NCI-H2196 (cell line): ENCODE measurements around the gene STX3.
A peak's percentile ranks its signal among the peaks of the same experiment; 100 is the strongest.
"Not testable (repeated sequence)": the region's sequence is repeated elsewhere in the genome, so short reads cannot be mapped to it uniquely, and the experiment has no call there.

Experiments
- DNase-seq: peaks from one replicate; lab custom pipeline; 2025; ENCODE audit not compliant: unreplicated experiment; lab: John Stamatoyannopoulos, UW

Gene STX3

GRCh38 chr11:59787255-59787588 lies 32.0 kb downstream of the STX3 start:
- DNase-seq = no peak

DNA sequence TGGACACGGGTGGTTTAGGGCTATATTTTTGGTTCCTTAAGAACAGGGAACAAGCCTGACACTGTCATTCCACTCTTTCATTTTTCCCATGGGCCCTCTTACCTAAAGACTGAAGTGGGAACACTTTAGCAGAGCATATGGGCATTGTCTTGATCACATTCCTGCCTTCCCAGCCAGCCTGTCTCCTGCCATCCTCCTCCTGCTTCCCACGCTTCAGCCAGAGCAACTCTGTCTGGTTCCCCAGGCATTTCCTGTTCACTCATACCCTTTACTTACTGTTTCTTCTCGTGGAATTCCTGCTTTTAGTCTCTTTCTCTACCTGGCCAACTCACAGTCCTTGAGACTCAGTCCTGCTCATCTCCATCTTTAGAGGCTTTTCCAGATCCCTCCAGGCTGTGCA lies 32.6 kb downstream of the STX3 start:
- DNase-seq = no peak

DNA sequence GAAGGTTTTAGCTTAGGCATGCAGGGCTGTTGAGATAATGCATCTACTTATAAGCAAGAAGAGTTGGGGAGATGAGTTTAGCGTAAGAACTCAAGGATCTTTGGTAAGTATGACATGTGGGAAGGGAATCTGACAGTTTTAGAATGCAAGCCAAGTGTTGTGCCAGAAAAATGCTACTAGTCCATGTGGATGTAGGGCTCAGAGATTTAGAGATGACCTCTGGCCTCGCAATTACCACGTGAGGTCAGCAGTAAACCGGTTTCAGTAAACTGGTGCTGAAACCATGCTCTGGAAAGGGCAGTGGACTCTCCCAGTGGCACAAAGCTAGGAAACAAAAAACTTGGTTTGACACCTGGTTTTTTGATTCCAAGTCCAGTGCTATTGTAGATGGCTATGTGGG lies 36.5 kb downstream of the STX3 start:
- no peak for DNase-seq

DNA sequence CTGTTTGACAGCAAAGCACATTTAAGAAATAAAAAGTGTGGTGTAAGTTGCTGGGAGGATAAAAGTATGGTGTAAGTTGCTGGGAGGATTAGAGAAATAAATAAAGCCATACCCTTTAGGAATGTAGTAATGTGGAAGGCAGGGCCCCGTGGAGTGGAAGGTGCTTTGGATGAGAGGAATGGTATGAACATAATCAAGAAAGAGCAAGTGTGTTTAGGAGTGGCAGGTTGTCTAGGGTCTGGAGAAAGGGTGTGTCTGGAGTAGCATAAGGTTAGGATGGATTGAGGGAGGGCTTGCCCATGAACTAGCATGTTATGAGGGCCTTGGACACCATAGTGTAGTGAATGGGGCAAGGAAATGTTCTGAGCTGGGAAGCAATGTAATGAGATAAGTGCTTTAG lies 37.3 kb downstream of the STX3 start:
- no peak for DNase-seq

GRCh38 chr11:59794417-59794816 lies 39.2 kb downstream of the STX3 start:
- no peak for DNase-seq

DNA sequence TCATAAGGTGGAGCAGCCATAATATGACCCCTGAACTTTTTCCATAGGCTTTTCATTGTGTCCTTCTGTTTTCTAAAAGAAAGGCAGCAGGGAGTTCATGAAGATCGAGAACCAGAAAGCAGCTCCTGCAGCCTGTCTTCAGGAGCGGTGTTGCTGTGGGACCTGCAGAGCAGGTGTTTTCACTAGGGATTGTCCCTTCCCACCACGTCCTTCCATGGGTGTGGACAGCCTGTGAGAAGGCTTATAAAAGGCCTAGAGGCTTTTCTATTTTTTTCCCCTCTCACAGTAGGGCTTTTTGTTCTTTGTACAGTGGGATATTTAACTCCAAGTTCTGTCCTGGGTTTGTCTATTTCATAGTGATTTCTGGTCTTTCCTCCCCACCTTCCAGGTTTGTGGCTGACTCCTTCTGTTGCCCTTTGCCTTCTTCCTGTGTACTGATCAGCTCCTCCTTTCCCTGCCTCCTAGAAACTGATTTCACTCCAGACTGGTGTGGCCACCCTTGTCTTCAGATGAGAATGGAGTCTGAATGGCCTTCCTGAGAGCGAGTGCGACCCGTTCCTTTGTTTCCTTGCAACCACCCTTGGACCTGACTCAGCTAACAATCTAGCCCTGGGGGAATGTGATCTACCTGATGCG lies 45.3 kb downstream of the STX3 start:
- DNase-seq = no peak

DNA sequence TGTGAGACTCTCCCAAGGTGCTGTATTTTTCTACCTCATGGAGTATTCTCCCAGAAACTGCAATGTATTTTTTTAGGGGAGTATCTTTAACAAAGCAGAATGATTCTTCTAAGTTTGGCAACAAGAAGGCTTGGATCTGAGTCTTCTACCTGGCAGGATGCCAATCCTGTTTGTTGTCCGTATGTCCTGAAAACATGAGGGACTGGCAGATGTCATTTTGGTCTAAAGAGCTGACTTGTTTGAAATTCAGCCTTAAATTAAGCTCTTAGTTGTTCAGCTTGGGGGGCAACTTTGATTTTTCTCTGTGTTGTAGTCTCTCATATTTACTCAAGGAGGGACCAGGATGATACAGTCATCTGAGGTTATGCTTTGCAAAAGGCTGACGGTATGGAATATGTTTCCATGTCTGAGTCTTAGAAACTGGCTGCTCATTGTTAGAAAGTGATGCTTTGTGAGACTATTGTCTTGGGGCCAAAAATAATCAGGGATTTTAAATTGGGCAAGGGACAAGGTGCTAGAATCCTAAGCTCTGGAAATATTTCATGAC lies 46.1 kb downstream of the STX3 start:
- DNase-seq = no peak

- peak; percentile 50 for DNase-seq
These were observed 46.9 kb downstream of the STX3 start for GRCh38 chr11:59801981-59802638.

GRCh38 chr11:59802639-59803176 lies 47.5 kb downstream of the STX3 start:
- DNase-seq = peak; percentile 52

DNA sequence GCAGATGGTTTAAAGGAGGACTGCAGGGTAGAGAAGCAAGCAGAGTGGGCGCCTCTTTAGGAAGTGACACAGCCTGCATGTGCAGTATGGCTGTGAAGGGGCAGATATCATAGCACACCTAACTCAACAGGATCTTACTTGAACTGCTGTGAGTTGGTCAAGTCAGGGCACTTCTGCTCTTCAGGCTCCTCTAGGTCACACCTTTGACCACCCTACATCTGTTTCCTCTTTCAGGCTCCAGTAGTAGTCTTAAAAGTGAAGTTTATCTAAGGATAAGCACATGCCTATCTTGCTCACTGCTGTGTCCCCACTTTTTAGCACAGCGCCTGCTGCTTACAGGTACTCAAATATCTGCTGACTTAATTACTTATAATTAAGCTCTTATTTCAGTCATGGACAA lies 48.9 kb downstream of the STX3 start:
- no peak for DNase-seq

DNA sequence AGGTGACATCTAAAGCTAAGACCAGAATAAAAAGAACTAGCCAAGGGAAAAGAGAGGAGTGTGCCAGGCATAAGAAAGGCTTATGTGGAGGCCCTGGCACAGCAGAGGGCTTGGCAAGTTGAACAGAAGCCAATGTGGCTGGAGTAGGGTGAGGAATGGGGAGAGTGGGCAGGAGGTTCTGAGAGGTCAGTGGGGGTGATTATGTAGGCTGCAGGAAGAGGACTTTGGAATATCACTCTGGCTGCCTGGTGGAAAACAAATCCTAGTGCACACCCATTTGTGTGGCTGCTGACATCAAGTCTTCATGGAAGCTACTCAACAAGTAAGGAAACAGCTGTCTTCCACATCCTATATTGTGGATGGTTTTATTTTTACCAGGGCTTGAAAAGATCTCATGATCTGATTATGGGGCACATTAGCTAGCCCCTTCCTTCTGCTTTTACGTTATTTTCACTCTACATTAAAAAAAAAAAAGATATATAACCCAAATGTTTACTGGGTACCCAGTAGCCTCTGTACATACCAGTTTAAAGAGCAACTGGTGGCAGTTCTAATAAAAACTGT lies 52.0 kb downstream of the STX3 start:
- no peak for DNase-seq

GRCh38 chr11:59810189-59810910 lies 55.2 kb downstream of the STX3 start, which contains the start of gene MRPL16:
Gene MRPL16 (minus strand): TSS chr11:59810778. CDS start chr11:59810658, 120 bp downstream.
- peak; percentile 91 for DNase-seq

- DNase-seq = no peak
These were observed 55.7 kb downstream of the STX3 start for GRCh38 chr11:59810911-59811259.

DNA sequence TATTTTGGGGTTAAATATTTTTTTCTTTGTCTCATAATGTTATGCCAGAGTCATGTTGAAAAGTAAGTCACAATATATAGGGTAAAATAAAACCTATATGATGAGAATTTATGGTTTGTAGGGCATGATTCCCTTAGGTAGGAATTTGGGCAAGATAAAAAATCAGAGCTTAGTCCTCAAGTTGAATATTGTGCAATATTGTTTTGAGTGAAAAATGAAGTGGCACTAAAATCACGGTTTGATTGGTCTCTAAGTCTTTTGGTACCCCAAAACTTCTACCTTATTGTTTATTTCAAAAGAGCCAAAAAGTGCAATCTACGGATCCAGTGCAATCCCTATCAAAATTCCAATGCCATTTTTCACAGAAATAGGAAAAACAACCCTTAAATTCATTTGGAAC lies 57.0 kb downstream of the STX3 start:
- DNase-seq = no peak

DNA sequence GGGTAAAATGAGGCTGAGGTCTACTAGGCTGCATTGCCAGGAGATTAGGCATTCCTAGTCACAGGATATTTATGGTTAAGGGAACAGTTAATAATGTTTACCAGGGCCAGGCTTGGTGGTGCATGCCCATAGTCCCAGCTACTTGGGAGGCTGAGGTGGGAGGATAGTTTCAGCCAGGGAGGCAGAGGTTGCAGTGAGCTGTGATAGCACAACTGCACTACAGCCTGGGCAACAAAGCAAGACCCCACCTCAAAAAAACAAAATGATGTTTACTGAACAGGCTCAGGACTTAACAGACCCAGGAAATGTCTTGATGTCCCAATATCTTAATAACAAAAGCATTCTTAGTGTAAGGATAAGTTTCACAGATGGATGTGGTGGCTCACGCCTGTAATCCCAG lies 58.2 kb downstream of the STX3 start:
- DNase-seq = no peak

DNA sequence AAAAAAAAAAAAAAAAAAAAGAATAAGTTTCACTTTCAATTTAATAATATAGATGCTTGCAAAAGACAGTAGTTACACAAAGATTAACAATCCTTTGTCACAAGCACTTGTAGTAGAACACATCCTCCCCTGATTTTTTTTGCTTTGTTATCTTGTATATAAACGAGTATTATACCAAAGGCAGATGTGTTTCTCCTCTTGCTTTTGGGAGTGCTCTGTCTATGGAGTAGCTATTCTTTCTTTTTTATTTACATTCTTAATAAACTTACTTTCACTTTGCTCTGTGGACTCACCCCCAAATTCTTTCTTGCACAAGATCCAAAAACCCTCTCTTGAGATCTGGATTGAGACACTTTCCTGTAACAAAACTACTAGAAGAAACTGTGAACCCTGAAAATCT lies 58.8 kb downstream of the STX3 start:
- DNase-seq = no peak

DNA sequence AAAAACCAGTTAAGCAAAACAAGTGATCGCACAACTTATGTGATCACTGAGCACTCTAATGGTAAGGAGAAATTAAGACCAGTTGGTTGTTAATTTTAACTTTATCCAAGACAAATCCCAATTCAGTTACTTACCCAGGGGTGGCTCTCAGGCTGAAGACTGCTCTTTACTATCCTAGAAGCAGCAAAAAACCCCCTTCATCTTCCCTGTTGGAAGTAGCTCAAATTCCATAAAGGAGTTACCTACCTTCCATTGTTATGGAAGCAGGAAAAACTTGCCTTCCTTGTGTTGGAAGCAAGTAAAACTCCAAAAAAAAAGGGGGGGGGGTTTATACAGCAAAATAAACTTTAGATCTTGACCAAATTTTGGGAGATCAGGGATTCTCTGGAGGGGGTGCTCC lies 60.6 kb downstream of the STX3 start:
- no peak for DNase-seq

- not testable (repeated sequence) for DNase-seq
These were observed 61.3 kb downstream of the STX3 start for GRCh38 chr11:59816434-59816833.

- DNase-seq = no peak
These were observed 63.4 kb downstream of the STX3 start for GRCh38 chr11:59818572-59818971.

GRCh38 chr11:59822989-59823566 lies 67.9 kb downstream of the STX3 start:
- peak; percentile 69 for DNase-seq

- DNase-seq = no peak
These were observed 74.2 kb downstream of the STX3 start for GRCh38 chr11:59829358-59829757.
